ENCODE results near the gene MPDU1. TPM values are rescaled to one million over a fixed set of nuclear protein-coding genes. Genes with fewer than 3 reads are reported as not detected.

MPDU1 gene
- total and polyA plus RNA-seq, 2 of the 13 experiments (the other 11 are each of a cell fraction or from before 2014, with no cell fraction given), result 112 to 167 TPM

DNA sequence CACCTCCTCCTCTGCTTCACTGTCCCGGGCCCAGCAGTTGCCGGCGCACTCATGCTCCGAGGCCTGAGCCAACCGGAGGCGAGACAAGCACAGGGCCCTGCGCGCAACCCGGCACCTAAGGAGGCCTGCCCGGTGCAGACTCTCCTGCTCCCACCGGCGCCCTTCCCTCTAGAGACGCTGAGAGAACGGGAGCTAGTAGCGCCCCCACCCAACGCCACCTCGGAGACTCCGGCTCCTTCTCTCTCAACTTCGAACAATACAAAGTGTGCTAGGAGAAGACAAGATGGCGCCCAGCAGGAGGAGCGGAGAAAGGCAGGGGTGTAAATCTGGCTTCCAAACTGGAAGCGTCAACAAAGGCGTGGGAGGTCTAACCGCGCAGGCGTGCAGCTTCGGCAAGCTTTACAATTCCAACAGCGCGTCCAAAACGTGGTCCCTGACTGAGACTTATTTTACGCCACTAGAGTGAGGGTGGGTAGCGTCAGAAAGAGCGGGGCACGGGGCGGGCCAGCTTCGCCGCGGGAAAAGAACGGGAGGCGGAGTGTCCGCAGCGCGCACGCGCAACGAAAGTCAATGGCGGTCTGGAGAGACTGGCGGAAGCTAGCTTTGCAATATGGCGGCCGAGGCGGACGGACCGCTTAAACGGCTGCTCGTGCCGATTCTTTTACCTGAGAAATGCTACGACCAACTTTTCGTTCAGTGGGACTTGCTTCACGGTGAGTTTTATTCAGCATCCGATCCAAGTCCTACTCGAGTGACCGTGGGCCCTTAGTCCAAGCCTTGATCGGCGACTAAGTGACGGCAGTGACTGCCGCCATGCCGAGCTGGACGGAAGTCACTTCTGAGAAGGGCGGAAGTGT, at the start of gene MPDU1 (continued):
- TF ChIP-seq, protein P1, sequence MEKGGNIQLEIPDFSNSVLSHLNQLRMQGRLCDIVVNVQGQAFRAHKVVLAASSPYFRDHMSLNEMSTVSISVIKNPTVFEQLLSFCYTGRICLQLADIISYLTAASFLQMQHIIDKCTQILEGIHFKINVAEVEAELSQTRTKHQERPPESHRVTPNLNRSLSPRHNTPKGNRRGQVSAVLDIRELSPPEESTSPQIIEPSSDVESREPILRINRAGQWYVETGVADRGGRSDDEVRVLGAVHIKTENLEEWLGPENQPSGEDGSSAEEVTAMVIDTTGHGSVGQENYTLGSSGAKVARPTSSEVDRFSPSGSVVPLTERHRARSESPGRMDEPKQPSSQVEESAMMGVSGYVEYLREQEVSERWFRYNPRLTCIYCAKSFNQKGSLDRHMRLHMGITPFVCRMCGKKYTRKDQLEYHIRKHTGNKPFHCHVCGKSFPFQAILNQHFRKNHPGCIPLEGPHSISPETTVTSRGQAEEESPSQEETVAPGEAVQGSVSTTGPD (CRISPR knock-in tag; IDR thresholded peaks at IDR 0.05), result no peak
- TF ChIP-seq ZNF235 (CRISPR knock-in tag; IDR thresholded peaks at IDR 0.05; ENCODE audit: borderline replicate concordance), result no peak
- TF ChIP-seq ZMYM3 (CRISPR knock-in tag; IDR thresholded peaks at IDR 0.05), result no peak
- TF ChIP-seq, protein P2, sequence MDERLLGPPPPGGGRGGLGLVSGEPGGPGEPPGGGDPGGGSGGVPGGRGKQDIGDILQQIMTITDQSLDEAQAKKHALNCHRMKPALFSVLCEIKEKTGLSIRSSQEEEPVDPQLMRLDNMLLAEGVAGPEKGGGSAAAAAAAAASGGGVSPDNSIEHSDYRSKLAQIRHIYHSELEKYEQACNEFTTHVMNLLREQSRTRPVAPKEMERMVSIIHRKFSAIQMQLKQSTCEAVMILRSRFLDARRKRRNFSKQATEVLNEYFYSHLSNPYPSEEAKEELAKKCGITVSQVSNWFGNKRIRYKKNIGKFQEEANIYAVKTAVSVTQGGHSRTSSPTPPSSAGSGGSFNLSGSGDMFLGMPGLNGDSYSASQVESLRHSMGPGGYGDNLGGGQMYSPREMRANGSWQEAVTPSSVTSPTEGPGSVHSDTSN (CRISPR knock-in tag; IDR thresholded peaks at IDR 0.05), result no peak
- TF ChIP-seq GPBP1L1 (CRISPR knock-in tag; IDR thresholded peaks at IDR 0.05), result no peak
- peak; percentile 72; the same call in 1 of the 2 replicates for TF ChIP-seq ZNF441 (CRISPR knock-in tag; IDR thresholded peaks at IDR 0.05; ENCODE audit: borderline replicate concordance)
- no peak for TF ChIP-seq REL (CRISPR knock-in tag; conservative IDR thresholded peaks at IDR 0.05)
- TF ChIP-seq SALL1 (CRISPR knock-in tag; IDR thresholded peaks at IDR 0.05), result peak; percentile 69
- TF ChIP-seq NPAS2 (CRISPR knock-in tag; IDR thresholded peaks at IDR 0.05; ENCODE audit: borderline replicate concordance), result no peak
- TF ChIP-seq RFXAP (CRISPR knock-in tag; IDR thresholded peaks at IDR 0.05; ENCODE audit: borderline replicate concordance), result peak; percentile 90
- TF ChIP-seq MEF2D (CRISPR knock-in tag; IDR thresholded peaks at IDR 0.05), result peak; percentile 20; the same call in 1 of the 2 replicates
- TF ChIP-seq PAXIP1 (CRISPR knock-in tag; conservative IDR thresholded peaks at IDR 0.05), result no peak; the same call in 1 of the 2 replicates
- peak; percentile 66 for TF ChIP-seq ZFY (CRISPR knock-in tag; IDR thresholded peaks at IDR 0.05)
- no peak for TF ChIP-seq ZNF761 (CRISPR knock-in tag; conservative IDR thresholded peaks at IDR 0.05)
- 0 out of 2 replicates have a peak, but pooled peaks have one; percentile 65 for TF ChIP-seq ZNF17 (CRISPR knock-in tag; IDR thresholded peaks at IDR 0.05)
- no peak; the same call in 1 of the 2 replicates for TF ChIP-seq ZBTB25 (CRISPR knock-in tag; IDR thresholded peaks at IDR 0.05)
- no peak; the same call in 1 of the 2 replicates for TF ChIP-seq ZBTB26 (CRISPR knock-in tag; IDR thresholded peaks at IDR 0.05; ENCODE audit: borderline replicate concordance)
- TF ChIP-seq GATAD1 (CRISPR knock-in tag; IDR thresholded peaks at IDR 0.05), result peak; percentile 95
- TF ChIP-seq ZNF598 (CRISPR knock-in tag; IDR thresholded peaks at IDR 0.05; ENCODE audit: borderline replicate concordance), result peak; percentile 91; the same call in 1 of the 2 replicates

All from HepG2 (cell line).